ENCODE measurements around the gene HS3ST1.

DNA sequence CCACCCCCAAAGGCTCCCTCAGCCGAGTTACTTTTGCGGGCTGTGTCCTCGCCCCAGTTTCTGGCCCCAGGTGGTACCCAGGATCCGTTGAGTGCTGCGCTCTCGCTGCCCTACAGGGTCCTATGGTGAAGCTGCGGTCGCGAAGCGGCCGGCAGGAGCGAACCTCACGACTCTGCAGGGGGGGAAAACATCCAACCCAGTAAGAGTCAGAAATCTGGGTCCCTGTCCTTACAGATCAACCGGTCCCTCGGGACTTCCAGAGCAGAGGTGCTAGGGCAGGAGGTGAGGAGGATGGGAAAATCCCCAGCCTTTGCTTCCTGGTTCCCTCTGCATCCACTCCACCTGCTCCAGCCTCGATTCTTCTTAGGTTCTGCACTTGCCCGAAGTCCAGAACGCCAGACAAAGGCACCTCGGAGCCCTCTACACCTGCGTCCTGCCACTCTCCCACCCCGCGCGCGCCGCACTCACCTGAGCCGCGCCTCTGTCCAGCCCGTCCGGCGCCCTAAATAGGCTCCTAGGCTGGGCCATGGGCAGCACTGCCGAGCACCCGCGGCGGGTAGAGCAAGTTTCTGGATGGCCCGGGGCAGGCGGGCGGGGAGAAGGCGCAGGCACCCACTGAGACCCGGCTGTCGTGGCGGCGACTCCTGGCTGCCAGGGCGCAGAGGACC, at the start of gene HS3ST1:
- TF ChIP-seq, protein P1, sequence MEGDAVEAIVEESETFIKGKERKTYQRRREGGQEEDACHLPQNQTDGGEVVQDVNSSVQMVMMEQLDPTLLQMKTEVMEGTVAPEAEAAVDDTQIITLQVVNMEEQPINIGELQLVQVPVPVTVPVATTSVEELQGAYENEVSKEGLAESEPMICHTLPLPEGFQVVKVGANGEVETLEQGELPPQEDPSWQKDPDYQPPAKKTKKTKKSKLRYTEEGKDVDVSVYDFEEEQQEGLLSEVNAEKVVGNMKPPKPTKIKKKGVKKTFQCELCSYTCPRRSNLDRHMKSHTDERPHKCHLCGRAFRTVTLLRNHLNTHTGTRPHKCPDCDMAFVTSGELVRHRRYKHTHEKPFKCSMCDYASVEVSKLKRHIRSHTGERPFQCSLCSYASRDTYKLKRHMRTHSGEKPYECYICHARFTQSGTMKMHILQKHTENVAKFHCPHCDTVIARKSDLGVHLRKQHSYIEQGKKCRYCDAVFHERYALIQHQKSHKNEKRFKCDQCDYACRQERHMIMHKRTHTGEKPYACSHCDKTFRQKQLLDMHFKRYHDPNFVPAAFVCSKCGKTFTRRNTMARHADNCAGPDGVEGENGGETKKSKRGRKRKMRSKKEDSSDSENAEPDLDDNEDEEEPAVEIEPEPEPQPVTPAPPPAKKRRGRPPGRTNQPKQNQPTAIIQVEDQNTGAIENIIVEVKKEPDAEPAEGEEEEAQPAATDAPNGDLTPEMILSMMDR (IDR thresholded peaks at IDR 0.05) = no peak
- TF ChIP-seq POLR2A (IDR thresholded peaks at IDR 0.05) = no peak

Measured in ovary (tissue), 3 donors.